OCI-LY1 (cell line): ENCODE measurements around the gene ANKLE2.

Experiments used
- CTCF ChIP-seq: fragments of 200-600 bp; sonication (generic), shearing (Covaris generic); IDR thresholded peaks from 2 replicates; pipeline ENCODE4 v1.5.1; 2017; ENCODE audit warnings: mild to moderate bottlenecking, antibody characterized with exemption, low read length, moderate library complexity, mixed read lengths
- EZH2 ChIP-seq: fragments of 200-600 bp; sonication (generic), shearing (Covaris generic); IDR thresholded peaks from 2 replicates; pipeline ENCODE4 v1.8.0; 2017; ENCODE audit warnings: borderline replicate concordance, mixed run types, mild to moderate bottlenecking, antibody characterized with exemption, low read length, moderate library complexity, mixed read lengths

- no peak for TF ChIP-seq CTCF
- no peak for TF ChIP-seq EZH2
These were observed 13.3 kb downstream of the ANKLE2 start for GRCh38 chr12:132748319-132748718.
